Hepatocyte (in vitro differentiated cells): ENCODE measurements around the gene DLG2.

Experiments
- EZH2 ChIP-seq: fragments of 200-600 bp; sonication (generic); IDR thresholded peaks from 2 replicates; pipeline ENCODE4 v1.6.1; 2016; ENCODE audit warnings: antibody characterized with exemption, mild to moderate bottlenecking, borderline replicate concordance
- TF ChIP-seq, protein P1 (sequence below): fragments of 200-600 bp; sonication (generic); IDR thresholded peaks from 2 replicates; pipeline ENCODE4 v1.5.1; 2016; ENCODE audit warnings: antibody characterized with exemption, mild to moderate bottlenecking; ENCODE audit not compliant: poor library complexity

DNA sequence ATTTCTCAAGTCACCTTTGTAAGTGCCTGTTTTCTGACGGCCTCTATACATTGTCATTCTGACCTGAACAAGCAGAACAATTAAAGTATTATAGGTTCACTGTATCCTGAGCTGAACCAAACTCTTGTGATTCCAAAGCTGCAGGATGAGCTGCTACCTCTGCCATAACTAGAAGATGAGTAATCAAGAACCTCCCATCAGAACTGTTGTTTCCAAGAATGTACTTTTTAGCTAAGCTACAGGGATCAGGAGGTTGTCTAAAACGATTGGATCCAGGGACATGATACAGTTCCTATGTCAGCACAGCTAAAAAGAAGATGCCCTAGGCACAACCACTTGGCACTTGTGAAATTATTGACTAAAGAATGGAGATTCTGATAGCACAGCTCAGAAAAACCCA lies 2052.6 kb downstream of the DLG2 start:
- TF ChIP-seq, protein P1, sequence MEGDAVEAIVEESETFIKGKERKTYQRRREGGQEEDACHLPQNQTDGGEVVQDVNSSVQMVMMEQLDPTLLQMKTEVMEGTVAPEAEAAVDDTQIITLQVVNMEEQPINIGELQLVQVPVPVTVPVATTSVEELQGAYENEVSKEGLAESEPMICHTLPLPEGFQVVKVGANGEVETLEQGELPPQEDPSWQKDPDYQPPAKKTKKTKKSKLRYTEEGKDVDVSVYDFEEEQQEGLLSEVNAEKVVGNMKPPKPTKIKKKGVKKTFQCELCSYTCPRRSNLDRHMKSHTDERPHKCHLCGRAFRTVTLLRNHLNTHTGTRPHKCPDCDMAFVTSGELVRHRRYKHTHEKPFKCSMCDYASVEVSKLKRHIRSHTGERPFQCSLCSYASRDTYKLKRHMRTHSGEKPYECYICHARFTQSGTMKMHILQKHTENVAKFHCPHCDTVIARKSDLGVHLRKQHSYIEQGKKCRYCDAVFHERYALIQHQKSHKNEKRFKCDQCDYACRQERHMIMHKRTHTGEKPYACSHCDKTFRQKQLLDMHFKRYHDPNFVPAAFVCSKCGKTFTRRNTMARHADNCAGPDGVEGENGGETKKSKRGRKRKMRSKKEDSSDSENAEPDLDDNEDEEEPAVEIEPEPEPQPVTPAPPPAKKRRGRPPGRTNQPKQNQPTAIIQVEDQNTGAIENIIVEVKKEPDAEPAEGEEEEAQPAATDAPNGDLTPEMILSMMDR: no peak
- no peak for TF ChIP-seq EZH2
